HEK293T (cell line): ENCODE measurements around the gene DNAH10.

ENCODE experiments used
- CTCF ChIA-PET: fragments of 350-600 bp; formaldehyde crosslinking; extraction: SDS; loops from one replicate; lab custom pipeline; 2021; ENCODE audit warnings: antibody characterized with exemption, inconsistent platforms; lab: Yijun Ruan, JAX
- POLR2A ChIA-PET: fragments of 350-600 bp; formaldehyde crosslinking; extraction: SDS; loops from one replicate; lab custom pipeline; 2020; ENCODE audit warnings: antibody characterized with exemption, inconsistent platforms; lab: Yijun Ruan, JAX
- DNase-seq: peaks from one replicate; pipeline ENCODE4 v3.0.0; 2012; ENCODE audit warnings: mixed read lengths; ENCODE audit errors: extremely low spot score
- ARNT ChIP-seq: fragments of 450-650 bp; IDR thresholded peaks from 2 replicates; pipeline ENCODE4 v1.6.1; 2017; ENCODE audit warnings: mild to moderate bottlenecking
- BHLHE40 ChIP-seq: fragments of 450-650 bp; IDR thresholded peaks from 2 replicates; pipeline ENCODE4 v1.6.1; 2016; ENCODE audit warnings: mild to moderate bottlenecking, moderate library complexity, borderline replicate concordance
- CTBP1 ChIP-seq: fragments of 450-650 bp; IDR thresholded peaks from 2 replicates; pipeline ENCODE4 v1.6.1; 2016; ENCODE audit warnings: borderline replicate concordance
- ELF4 ChIP-seq: fragments of 450-650 bp; IDR thresholded peaks from 2 replicates; pipeline ENCODE4 v1.6.1; 2017; ENCODE audit warnings: antibody characterized with exemption
- FOXA1 ChIP-seq: fragments of 450-650 bp; IDR thresholded peaks from 2 replicates; pipeline ENCODE4 v1.6.1; 2016; ENCODE audit warnings: mild to moderate bottlenecking
- FOXK2 ChIP-seq: fragments of 450-650 bp; IDR thresholded peaks from 2 replicates; pipeline ENCODE4 v1.6.1; 2016; ENCODE audit warnings: mild to moderate bottlenecking
- FOXM1 ChIP-seq: fragments of 450-650 bp; IDR thresholded peaks from 2 replicates; pipeline ENCODE4 v1.6.1; 2017; ENCODE audit warnings: mild to moderate bottlenecking, borderline replicate concordance
- HDGF ChIP-seq: fragments of 450-650 bp; IDR thresholded peaks from 2 replicates; pipeline ENCODE4 v1.6.1; 2017; ENCODE audit warnings: antibody characterized with exemption, borderline replicate concordance
- L3MBTL2 ChIP-seq: fragments of 450-650 bp; conservative IDR thresholded peaks from 2 replicates; pipeline ENCODE4 v1.6.1; 2016; ENCODE audit warnings: mild to moderate bottlenecking
- LEF1 ChIP-seq: fragments of 450-650 bp; IDR thresholded peaks from 2 replicates; pipeline ENCODE4 v1.6.1; 2017; ENCODE audit warnings: mild to moderate bottlenecking, borderline replicate concordance
- NFRKB ChIP-seq: fragments of 450-650 bp; IDR thresholded peaks from 2 replicates; pipeline ENCODE4 v1.6.1; 2016; ENCODE audit warnings: mild to moderate bottlenecking, moderate library complexity
- PKNOX1 ChIP-seq: fragments of 450-650 bp; IDR thresholded peaks from 2 replicates; pipeline ENCODE4 v1.6.1; 2016
- SP1 ChIP-seq: fragments of 450-650 bp; IDR thresholded peaks from 2 replicates; pipeline ENCODE4 v1.6.1; 2017
- SUZ12 ChIP-seq: fragments of 450-650 bp; IDR thresholded peaks from 2 replicates; pipeline ENCODE4 v1.6.1; 2016; ENCODE audit warnings: mild to moderate bottlenecking
- TARDBP ChIP-seq: fragments of 450-650 bp; IDR thresholded peaks from 2 replicates; pipeline ENCODE4 v1.6.1; 2016
- ZNF384 ChIP-seq: fragments of 450-650 bp; IDR thresholded peaks from 2 replicates; pipeline ENCODE4 v1.6.1; 2016

DNAH10 gene

GRCh38 chr12:123723765-123724164 is 38.3 kb upstream of the DNAH10 start:
- TF ChIP-seq ELF4 (no peak), BHLHE40 (no peak), L3MBTL2 (no peak), NFRKB (no peak), FOXM1 (no peak), CTBP1 (no peak), SP1 (no peak), FOXA1 (no peak), ZNF384 (no peak), HDGF (no peak), LEF1 (no peak), TARDBP (no peak), FOXK2 (no peak), SUZ12 (no peak), ARNT (no peak), PKNOX1 (no peak)
- POLR2A ChIA-PET: no interaction called here
- no peak for DNase-seq
- CTCF ChIA-PET: no interaction called here

GRCh38 chr12:123726244-123726643 is 35.9 kb upstream of the DNAH10 start:
- ChIA-PET POLR2A (no interaction called here), CTCF (no interaction called here)
- no peak for TF ChIP-seq BHLHE40
- TF ChIP-seq ARNT: no peak
- DNase-seq: no peak

- CTCF ChIA-PET: interaction anchor here (0.6 kb wide), 1 partner anchor 53 kb away, joined by 4 read pairs; no protein-coding TSS in a partner anchor
- POLR2A ChIA-PET: no interaction called here
- no peak for DNase-seq
- TF ChIP-seq PKNOX1: no peak
- no peak for TF ChIP-seq FOXA1
- no peak for TF ChIP-seq SP1
- TF ChIP-seq HDGF: no peak
- no peak for TF ChIP-seq TARDBP
- no peak for TF ChIP-seq SUZ12
These were observed 35.1 kb upstream of the DNAH10 start for GRCh38 chr12:123726962-123727361.

GRCh38 chr12:123727878-123728277 is 34.2 kb upstream of the DNAH10 start:
- no peak for DNase-seq
- POLR2A ChIA-PET: no interaction called here
- no peak for TF ChIP-seq ZNF384
- TF ChIP-seq BHLHE40: no peak
- no peak for TF ChIP-seq TARDBP
- no peak for TF ChIP-seq L3MBTL2
- TF ChIP-seq FOXK2: no peak
- no peak for TF ChIP-seq NFRKB
- no peak for TF ChIP-seq HDGF
- TF ChIP-seq CTBP1: no peak
- no peak for TF ChIP-seq LEF1
- TF ChIP-seq SUZ12: no peak
- TF ChIP-seq FOXA1: no peak
- TF ChIP-seq FOXM1: no peak
- no peak for TF ChIP-seq ARNT
- no peak for TF ChIP-seq ELF4
- no peak for TF ChIP-seq PKNOX1
- no peak for TF ChIP-seq SP1
- CTCF ChIA-PET: no interaction called here

GRCh38 chr12:123731596-123731995 is 30.5 kb upstream of the DNAH10 start:
- POLR2A ChIA-PET: no interaction called here
- TF ChIP-seq SP1: no peak
- no peak for TF ChIP-seq PKNOX1
- no peak for TF ChIP-seq ELF4
- no peak for TF ChIP-seq FOXA1
- TF ChIP-seq SUZ12: no peak
- DNase-seq: no peak
- CTCF ChIA-PET: no interaction called here

GRCh38 chr12:123732251-123732650 is 29.9 kb upstream of the DNAH10 start:
- no peak for DNase-seq
- TF ChIP-seq SUZ12 (no peak), FOXA1 (no peak), L3MBTL2 (no peak), PKNOX1 (no peak), FOXM1 (no peak), FOXK2 (no peak), SP1 (no peak), LEF1 (no peak), ARNT (no peak), BHLHE40 (no peak), HDGF (no peak), CTBP1 (no peak), ELF4 (no peak), TARDBP (no peak), NFRKB (no peak)
- POLR2A ChIA-PET: no interaction called here
- CTCF ChIA-PET: no interaction called here
